Measurements from ENCODE around the gene BTBD10. TPM values are rescaled to one million over a fixed set of nuclear protein-coding genes. Genes with fewer than 3 reads are reported as not detected.
A peak's percentile ranks its signal among the peaks of the same experiment; 100 is the strongest.

BTBD10 gene
- total and polyA plus RNA-seq, 2 of the 13 experiments (the other 11 are each of a cell fraction or from before 2014, with no cell fraction given): 9.8 to 26.6 TPM

- TF ChIP-seq ZBTB40 (IDR thresholded peaks at IDR 0.05) (no peak), ZBTB40 (CRISPR knock-in tag; IDR thresholded peaks at IDR 0.05) (peak; percentile 50; the same call in 1 of the 2 replicates), ARNT2 (CRISPR knock-in tag; IDR thresholded peaks at IDR 0.05; ENCODE audit: low read depth) (0 out of 2 replicates have a peak, but pooled peaks have one; percentile 38), ZNF883 (CRISPR knock-in tag; IDR thresholded peaks at IDR 0.05; ENCODE audit: not compliant biosample characterization) (peak; percentile 69), JARID2 (CRISPR knock-in tag; IDR thresholded peaks at IDR 0.05; ENCODE audit: insufficient replicate concordance) (peak; percentile 64), ZNF781 (CRISPR knock-in tag; IDR thresholded peaks at IDR 0.05; ENCODE audit: borderline replicate concordance, not compliant biosample characterization) (peak; percentile 48), ZNF282 (IDR thresholded peaks at IDR 0.05; ENCODE audit: partially characterized antibody) (no peak), ZNF335 (CRISPR knock-in tag; IDR thresholded peaks at IDR 0.05) (0 out of 2 replicates have a peak, but pooled peaks have one; percentile 9), NCOA2 (CRISPR knock-in tag; IDR thresholded peaks at IDR 0.05) (no peak), ZFP82 (CRISPR knock-in tag; IDR thresholded peaks at IDR 0.05; ENCODE audit: borderline replicate concordance) (no peak), ZNF343 (CRISPR knock-in tag; IDR thresholded peaks at IDR 0.05) (no peak), TOPORS (CRISPR knock-in tag; IDR thresholded peaks at IDR 0.05) (no peak), MTA1 (CRISPR knock-in tag; IDR thresholded peaks at IDR 0.05; ENCODE audit: borderline replicate concordance) (peak; percentile 49; the same call in 1 of the 2 replicates), NFYB (CRISPR knock-in tag; IDR thresholded peaks at IDR 0.05) (peak; percentile 64), KLF16 (CRISPR knock-in tag; IDR thresholded peaks at IDR 0.05) (peak in 1 of 2 experiments; percentile 11; a peak in 1 of 4 replicates), KAT8 (CRISPR knock-in tag; IDR thresholded peaks at IDR 0.05) (peak; percentile 79), ZNF619 (CRISPR knock-in tag; IDR thresholded peaks at IDR 0.05) (0 out of 2 replicates have a peak, but pooled peaks have one; percentile 56), TAF1 (CRISPR knock-in tag; IDR thresholded peaks at IDR 0.05) (peak; percentile 41; the same call in 1 of the 2 replicates)
- TF ChIP-seq, protein P1, sequence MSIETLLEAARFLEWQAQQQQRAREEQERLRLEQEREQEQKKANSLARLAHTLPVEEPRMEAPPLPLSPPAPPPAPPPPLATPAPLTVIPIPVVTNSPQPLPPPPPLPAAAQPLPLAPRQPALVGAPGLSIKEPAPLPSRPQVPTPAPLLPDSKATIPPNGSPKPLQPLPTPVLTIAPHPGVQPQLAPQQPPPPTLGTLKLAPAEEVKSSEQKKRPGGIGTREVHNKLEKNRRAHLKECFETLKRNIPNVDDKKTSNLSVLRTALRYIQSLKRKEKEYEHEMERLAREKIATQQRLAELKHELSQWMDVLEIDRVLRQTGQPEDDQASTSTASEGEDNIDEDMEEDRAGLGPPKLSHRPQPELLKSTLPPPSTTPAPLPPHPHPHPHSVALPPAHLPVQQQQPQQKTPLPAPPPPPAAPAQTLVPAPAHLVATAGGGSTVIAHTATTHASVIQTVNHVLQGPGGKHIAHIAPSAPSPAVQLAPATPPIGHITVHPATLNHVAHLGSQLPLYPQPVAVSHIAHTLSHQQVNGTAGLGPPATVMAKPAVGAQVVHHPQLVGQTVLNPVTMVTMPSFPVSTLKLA (IDR thresholded peaks at IDR 0.05): no peak
Observed at GRCh38 chr11:13486926-13487660, 24.1 kb upstream of the BTBD10 start (continued).

Data from HepG2 (cell line).